Body of pancreas (tissue), 4 donors: ENCODE results near the gene AGT. TPM values are rescaled to one million over a fixed set of nuclear protein-coding genes. Genes with fewer than 3 reads are reported as not detected.

ENCODE experiments used
- ATAC-seq: fragments of 150-250 bp; one replicate; pipeline ENCODE4 v1.9.1; 2016
- DNase-seq, 4 donors: peaks; one replicate each; pipeline ENCODE4 v3.0.0-alpha.2; 2019
- H3K27ac ChIP-seq, 4 donors: fragments of 200-600 bp; sonication (generic); 1 replicate in 3 of 4; 2 replicates in 1 of 4; pipeline versions ENCODE4 v1.5.1 to v1.6.1; 2016 to 2019; ENCODE audit warnings: mild to moderate bottlenecking in 1 of 4, mixed read lengths in 1 of 4, moderate library complexity in 1 of 4
- H3K27me3 ChIP-seq, 2 donors: fragments of 200-600 bp; sonication (generic); one replicate each; pipeline ENCODE4 v1.6.0; 2016; ENCODE audit warnings: mild to moderate bottlenecking in 1 of 2
- H3K36me3 ChIP-seq, 2 donors: fragments of 200-600 bp; sonication (generic); replicated peaks in 1 of 2; 2 replicates each; pipeline ENCODE4 v1.5.1; 2016; ENCODE audit warnings: low read depth in 2 of 2; ENCODE audit not compliant: insufficient read depth in 1 of 2
- H3K4me1 ChIP-seq: fragments of 200-600 bp; sonication (generic); one replicate; pipeline ENCODE4 v1.6.0; 2016
- H3K4me3 ChIP-seq, 2 donors: fragments of 200-600 bp; sonication (generic); 1 replicate in 1 of 2; 2 replicates in 1 of 2; pipeline ENCODE4 v1.5.1; 2016 to 2019
- H3K9me3 ChIP-seq, 3 donors: fragments of 200-600 bp; sonication (generic); 1 replicate in 2 of 3; 2 replicates in 1 of 3; pipeline ENCODE4 v1.5.1; 2016
- POLR2A ChIP-seq, 3 donors: fragments of 450-650 bp; IDR thresholded peaks; one replicate each; pipeline ENCODE4 v1.6.1; 2016; ENCODE audit warnings: antibody characterized with exemption in 3 of 3, mild to moderate bottlenecking in 2 of 3
- WGBS, 2 donors: methylation state at CpG; one replicate each; pipeline ENCODE4 v1.1.5; 2017; 5-methylcytosine and 5-hydroxymethylcytosine counted together
- intact Hi-C: fragments of 100-400 bp; cut with DNase I; formaldehyde crosslinking; loops from one replicate; pipeline ENCODE4 v1.15.1; 2023
- total RNA-seq, 2 donors: library from RNA; depleted of rRNA; stranded (reverse); fragments of >200 nt; gene quantifications; one replicate each; pipeline ENCODE4 v1.1.0, GENCODE V29; 2016
- TF ChIP-seq, protein P1 (sequence below), 7 experiments: fragments of 450-650 bp in 4 of 7; fragments of 200-600 bp in 3 of 7; sonication (generic) in 3 of 7; IDR thresholded peaks; one replicate each; pipeline ENCODE4 v1.5.1; 2016 to 2019; ENCODE audit warnings: antibody characterized with exemption in 7 of 7

The AGT gene
- total RNA-seq, 2 donors from 2014 or later: 5.6 to 11.2 TPM

DNA sequence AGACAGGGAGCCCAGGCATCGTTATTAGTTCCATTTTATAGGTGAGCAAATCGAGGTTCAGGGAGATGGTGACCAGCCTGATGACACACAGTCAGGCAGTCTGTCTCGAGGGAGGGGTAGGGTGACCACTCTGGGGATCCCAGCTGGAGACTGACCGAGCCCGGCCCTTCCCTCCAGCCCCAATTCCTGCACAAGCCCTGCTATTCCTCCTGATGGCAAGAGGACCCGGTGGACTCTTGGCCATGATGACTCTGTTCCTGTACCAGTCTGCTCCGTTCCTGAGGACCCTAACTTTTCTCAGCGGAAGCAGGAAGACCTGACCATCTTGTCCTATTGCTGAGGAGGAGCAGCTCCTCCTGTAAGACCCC, 391 bp downstream of the AGT start:
- WGBS, 2 donors: 76 to 87% methylated on average over 7 to 8 of the region's 8 CpGs
- no peak overlapping the region for H3K4me3 ChIP-seq
- H3K27me3 ChIP-seq: no peaks in the 10 kb centered on the region
- DNase-seq: no peak
- H3K9me3 ChIP-seq: no peaks in the 10 kb centered on the region
- H3K36me3 ChIP-seq: no peaks in the 10 kb centered on the region
- peaks cover 20% of the 10 kb centered on the region for H3K4me1 ChIP-seq
- ATAC-seq: no peak
- intact Hi-C loops: no loop called here
- H3K27ac ChIP-seq: peak overlapping the region; percentile 49 to 72 (median 71)
- TF ChIP-seq, protein P1, sequence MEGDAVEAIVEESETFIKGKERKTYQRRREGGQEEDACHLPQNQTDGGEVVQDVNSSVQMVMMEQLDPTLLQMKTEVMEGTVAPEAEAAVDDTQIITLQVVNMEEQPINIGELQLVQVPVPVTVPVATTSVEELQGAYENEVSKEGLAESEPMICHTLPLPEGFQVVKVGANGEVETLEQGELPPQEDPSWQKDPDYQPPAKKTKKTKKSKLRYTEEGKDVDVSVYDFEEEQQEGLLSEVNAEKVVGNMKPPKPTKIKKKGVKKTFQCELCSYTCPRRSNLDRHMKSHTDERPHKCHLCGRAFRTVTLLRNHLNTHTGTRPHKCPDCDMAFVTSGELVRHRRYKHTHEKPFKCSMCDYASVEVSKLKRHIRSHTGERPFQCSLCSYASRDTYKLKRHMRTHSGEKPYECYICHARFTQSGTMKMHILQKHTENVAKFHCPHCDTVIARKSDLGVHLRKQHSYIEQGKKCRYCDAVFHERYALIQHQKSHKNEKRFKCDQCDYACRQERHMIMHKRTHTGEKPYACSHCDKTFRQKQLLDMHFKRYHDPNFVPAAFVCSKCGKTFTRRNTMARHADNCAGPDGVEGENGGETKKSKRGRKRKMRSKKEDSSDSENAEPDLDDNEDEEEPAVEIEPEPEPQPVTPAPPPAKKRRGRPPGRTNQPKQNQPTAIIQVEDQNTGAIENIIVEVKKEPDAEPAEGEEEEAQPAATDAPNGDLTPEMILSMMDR (IDR thresholded peaks at IDR 0.05): no peak
- TF ChIP-seq POLR2A (IDR thresholded peaks at IDR 0.05): no peak

DNA sequence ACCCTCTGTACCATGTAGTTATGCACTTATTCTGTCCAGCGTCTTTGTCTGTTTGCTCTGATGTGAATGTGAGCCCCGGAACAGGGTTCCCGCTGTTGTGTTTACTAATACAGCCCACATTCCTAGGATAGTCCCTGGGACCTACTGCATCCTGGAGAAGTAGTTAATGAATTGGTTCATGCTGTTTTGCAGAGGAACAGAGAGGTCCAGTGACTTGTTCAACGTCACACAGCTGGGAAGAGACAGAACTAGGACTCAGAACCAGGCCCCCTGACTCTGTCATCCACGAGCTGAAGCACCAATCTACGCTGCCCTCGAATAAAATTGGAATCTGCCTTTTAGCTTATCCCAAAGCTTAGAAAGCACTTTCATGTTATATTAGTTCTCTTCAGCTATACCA, 784 bp downstream of the AGT start:
- ATAC-seq: no peak
- H3K4me3 ChIP-seq: no peak overlapping the region
- no peak for DNase-seq

DNA sequence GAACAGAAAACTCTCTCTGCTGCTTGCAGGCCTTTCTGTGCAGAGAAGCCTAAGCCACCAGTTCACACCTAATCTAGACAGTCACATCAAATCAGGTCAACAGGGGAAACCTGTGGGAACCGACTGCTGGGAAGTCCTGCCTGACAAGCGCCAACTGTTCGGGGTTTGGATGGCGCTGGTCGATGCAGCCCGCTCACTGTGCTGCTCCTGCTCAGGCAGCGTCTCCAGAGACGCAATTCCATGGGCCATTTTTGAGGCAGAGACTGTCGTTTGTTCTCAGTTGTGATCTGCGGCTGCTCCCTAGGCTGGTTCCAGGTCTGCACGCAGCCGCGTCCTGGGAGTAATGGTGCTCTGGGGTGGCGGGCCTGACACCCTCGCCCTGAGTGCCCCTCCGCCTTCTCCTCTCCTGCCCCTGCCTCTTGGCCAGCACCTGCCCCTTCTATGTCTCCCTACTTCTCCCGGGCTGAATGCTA, 1.4 kb downstream of the AGT start:
- Histone ChIP-seq H3K27me3 (no peaks in the 10 kb centered on the region), H3K9me3 (no peaks in the 10 kb centered on the region), H3K36me3 (no peaks in the 10 kb centered on the region), H3K4me1 (peaks cover 20% of the 10 kb centered on the region), H3K4me3 (no peak overlapping the region), H3K27ac (no peak overlapping the region)
- DNase-seq (no peak), ATAC-seq (no peak)
- intact Hi-C loops: no loop called here
- 92 to 94% methylated on average over 14 to 17 of the region's 17 CpGs for WGBS, 2 donors
- TF ChIP-seq POLR2A (IDR thresholded peaks at IDR 0.05): no peak

More for the DNA sequence above, 784 bp downstream of the AGT start:
- 77 to 82% methylated on average over 7 of the region's 7 CpGs for WGBS, 2 donors
- Histone ChIP-seq H3K4me1 (peaks cover 20% of the 10 kb centered on the region), H3K9me3 (no peaks in the 10 kb centered on the region), H3K27me3 (no peaks in the 10 kb centered on the region), H3K27ac (no peak overlapping the region), H3K36me3 (no peaks in the 10 kb centered on the region)
- TF ChIP-seq POLR2A (IDR thresholded peaks at IDR 0.05): no peak
- TF ChIP-seq, protein P1 (IDR thresholded peaks at IDR 0.05): no peak
- intact Hi-C loops: no loop called here

DNA sequence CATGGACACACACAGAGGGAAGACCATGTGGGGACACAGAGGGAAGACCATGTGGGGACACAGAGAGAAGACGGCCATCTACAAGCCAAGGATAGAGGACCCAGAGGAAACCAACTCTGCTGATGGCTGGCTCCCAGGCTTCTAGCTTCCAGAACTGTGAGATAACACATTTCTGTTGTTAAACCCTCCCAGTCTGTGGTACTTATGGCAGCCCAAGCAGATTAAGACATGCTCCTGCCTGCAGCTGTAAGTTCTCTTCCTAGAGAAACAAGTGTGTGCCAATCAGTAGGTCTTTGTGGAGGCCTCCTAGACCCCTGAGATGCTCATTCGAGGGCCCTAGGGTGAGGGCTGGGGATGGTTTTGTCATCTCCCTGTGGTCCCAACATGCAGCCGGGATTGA, 2.7 kb downstream of the AGT start:
- WGBS, 2 donors: 87 to 92% methylated on average over 2 to 3 of the region's 3 CpGs
- TF ChIP-seq, protein P1 (IDR thresholded peaks at IDR 0.05): no peak
- TF ChIP-seq POLR2A (IDR thresholded peaks at IDR 0.05): no peak
- intact Hi-C loops: no loop called here

DNA sequence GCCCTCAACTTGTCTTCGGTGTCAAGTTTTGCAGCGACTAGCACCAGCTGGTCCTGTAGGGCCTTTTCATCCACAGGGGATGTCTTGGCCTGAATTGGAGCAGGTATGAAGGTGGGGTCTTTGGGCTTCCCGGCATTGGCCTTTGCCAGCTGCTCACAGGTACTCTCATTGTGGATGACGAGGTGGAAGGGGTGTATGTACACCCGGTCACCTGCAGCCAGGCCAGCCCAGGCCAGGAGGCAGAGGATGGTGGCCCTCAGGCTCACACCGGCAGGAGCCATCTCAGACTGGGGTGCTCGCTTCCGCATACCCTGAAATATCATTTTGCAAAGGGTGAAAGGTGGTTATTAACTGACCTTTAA, 3.4 kb downstream of the AGT start:
- ATAC-seq: no peak
- no peaks in the 10 kb centered on the region for H3K9me3 ChIP-seq
- H3K36me3 ChIP-seq: no peaks in the 10 kb centered on the region
- no peak for DNase-seq
- intact Hi-C loops: no loop called here
- no peak overlapping the region for H3K4me3 ChIP-seq
- no peak overlapping the region for H3K27ac ChIP-seq
- H3K4me1 ChIP-seq: peaks cover 20% of the 10 kb centered on the region
- no peaks in the 10 kb centered on the region for H3K27me3 ChIP-seq
- no peak for TF ChIP-seq POLR2A (IDR thresholded peaks at IDR 0.05)
- TF ChIP-seq, protein P1 (IDR thresholded peaks at IDR 0.05): no peak
- 94 to 95% methylated on average over 5 to 8 of the region's 8 CpGs for WGBS, 2 donors

More for the DNA sequence above, 2.7 kb downstream of the AGT start:
- Histone ChIP-seq H3K4me1 (peaks cover 20% of the 10 kb centered on the region), H3K9me3 (no peaks in the 10 kb centered on the region), H3K4me3 (no peak overlapping the region), H3K36me3 (no peaks in the 10 kb centered on the region), H3K27me3 (no peaks in the 10 kb centered on the region), H3K27ac (no peak overlapping the region)
- ATAC-seq: no peak
- DNase-seq: no peak
